T-cell (primary cell): Measurements from ENCODE around the gene SLC22A23. TPM values are rescaled to one million over a fixed set of nuclear protein-coding genes. Genes with fewer than 3 reads are reported as not detected.

ENCODE experiments used
- ATAC-seq, 4 experiments: fragments of 200-7000 bp in 3 of 4; fragments of 150-1000 bp in 1 of 4; cut with Tn5 transposase; replicated peaks in 1 of 4; 1 replicate in 3 of 4; 2 replicates in 1 of 4; pipeline ENCODE4 v1.10.0; 2021; ENCODE audit warnings: moderate library complexity in 3 of 4, mild to moderate bottlenecking in 2 of 4, moderate number of reproducible peaks in 1 of 4
- CTCF ChIA-PET, 2 donors: fragments of 300-600 bp; sonication (Branson Sonifier 250); formaldehyde crosslinking; loops; one replicate each; lab custom pipeline; 2022; ENCODE audit warnings: antibody characterized with exemption in 2 of 2; lab: Charles Lee
- POLR2A ChIA-PET, 2 donors: fragments of 300-600 bp; sonication (Branson Sonifier 250); formaldehyde crosslinking; loops; one replicate each; lab custom pipeline; 2022; ENCODE audit warnings: antibody characterized with exemption in 2 of 2; lab: Charles Lee
- DNase-seq, 35 experiments: peaks; one replicate each; pipeline versions ENCODE4 v3.0.0 to v3.0.0-alpha.2; 2013 to 2023
- H3K27ac ChIP-seq: one replicate; pipeline ENCODE4 v1.5.1; 2013; ENCODE audit warnings: low read length
- H3K27me3 ChIP-seq, 2 experiments: replicated peaks in 1 of 2; 1 replicate in 1 of 2; 2 replicates in 1 of 2; pipeline versions ENCODE4 v1.6.1 to v1.7.0; 2013; ENCODE audit warnings: low read length in 1 of 2, mixed read lengths in 1 of 2; ENCODE audit not compliant: control insufficient read depth in 2 of 2, insufficient read depth in 2 of 2; ENCODE audit errors: extremely low read depth in 1 of 2
- H3K36me3 ChIP-seq, 2 donors: 1 replicate in 1 of 2; 2 replicates in 1 of 2; pipeline versions ENCODE4 v1.6.1 to v1.7.0; 2013; ENCODE audit warnings: low read length in 1 of 2; ENCODE audit not compliant: control insufficient read depth in 2 of 2, insufficient read depth in 1 of 2; ENCODE audit errors: extremely low read depth in 1 of 2
- H3K4me1 ChIP-seq, 2 experiments: 1 replicate in 1 of 2; 2 replicates in 1 of 2; pipeline versions ENCODE4 v1.6.1 to v1.7.0; 2013; ENCODE audit warnings: low read length in 2 of 2, mixed read lengths in 1 of 2; ENCODE audit not compliant: insufficient read depth in 2 of 2, control insufficient read depth in 1 of 2; ENCODE audit errors: extremely low read depth in 1 of 2
- H3K4me3 ChIP-seq, 2 donors: 1 replicate in 1 of 2; 2 replicates in 1 of 2; pipeline versions ENCODE4 v1.5.1 to v1.7.0; 2013; ENCODE audit warnings: mild to moderate bottlenecking in 2 of 2, low read length in 1 of 2, moderate library complexity in 1 of 2; ENCODE audit not compliant: control insufficient read depth in 1 of 2; ENCODE audit errors: extremely low read depth in 1 of 2
- H3K9me3 ChIP-seq: 2 replicates; pipeline ENCODE4 v1.7.0; 2013
- H3K27ac Mint-ChIP-seq, 2 donors: one replicate each; pipeline ENCODE4 v1.8.0; 2020 to 2021; ENCODE audit warnings: mild to moderate bottlenecking in 2 of 2, mixed read lengths in 2 of 2
- H3K27me3 Mint-ChIP-seq, 2 donors: one replicate each; pipeline ENCODE4 v1.8.0; 2021 to 2022; ENCODE audit warnings: mixed read lengths in 2 of 2
- H3K36me3 Mint-ChIP-seq: one replicate; pipeline ENCODE4 v1.8.0; 2021; ENCODE audit warnings: mixed read lengths
- H3K4me1 Mint-ChIP-seq, 3 donors: one replicate each; pipeline ENCODE4 v1.8.0; 2020 to 2022; ENCODE audit warnings: mixed read lengths in 3 of 3, mild to moderate bottlenecking in 1 of 3
- H3K4me3 Mint-ChIP-seq, 3 donors: one replicate each; pipeline ENCODE4 v1.8.0; 2020 to 2022; ENCODE audit warnings: mild to moderate bottlenecking in 3 of 3, mixed read lengths in 3 of 3, moderate library complexity in 3 of 3
- H3K9me3 Mint-ChIP-seq, 3 donors: one replicate each; pipeline ENCODE4 v1.8.0; 2020 to 2022; ENCODE audit warnings: mixed read lengths in 3 of 3
- WGBS: methylation state at CpG from one replicate; pipeline ENCODE4 v1.1.5; 2013; ENCODE audit warnings: missing lambda C conversion rate; ENCODE audit not compliant: insufficient coverage; 5-methylcytosine and 5-hydroxymethylcytosine counted together
- total RNA-seq, 35 experiments: library from RNA in 6 of 35; stranded (reverse) in 6 of 35; fragments of 120-200 nt in 1 of 35; gene quantifications; one replicate each; pipeline versions ENCODE4 v1.2.1 to v1.2.4 and lab custom pipeline; 2013 to 2026

SLC22A23 gene
- total RNA-seq, 5 donors from 2014 or later (not counting 1 experiment from before 2014, with no cell fraction given) = 6.2 to 14.8 (median 12.1) TPM

DNA sequence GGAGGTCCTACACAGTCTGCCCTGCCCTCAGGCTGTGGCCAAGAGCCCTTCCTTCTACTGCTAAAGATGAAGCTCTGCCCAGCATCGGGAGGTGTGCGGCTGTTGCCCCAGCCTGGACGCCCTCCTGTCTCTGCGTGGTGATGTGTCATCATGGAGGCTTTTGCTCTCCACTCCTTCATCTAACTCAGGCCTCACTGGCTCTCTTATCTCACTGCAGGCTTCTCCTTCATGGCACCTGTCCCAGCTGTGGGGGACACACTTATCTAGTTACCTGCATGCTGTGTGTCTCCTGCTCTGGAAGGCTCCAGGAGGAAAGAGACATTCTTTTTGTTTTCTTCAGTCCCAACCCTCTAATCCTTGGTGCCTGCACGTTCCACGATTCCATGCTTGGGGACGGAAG is 109.0 kb downstream of the SLC22A23 start:
- Mint-ChIP-seq H3K9me3 (no peaks in the 10 kb centered on the region), H3K27me3 (peaks cover 0 to 4% of the 10 kb centered on the region in 2 donors), H3K4me1 (peaks cover 7 to 28% (median 14%) of the 10 kb centered on the region in 3 donors), H3K4me3 (no peak overlapping the region), H3K36me3 (no peaks in the 10 kb centered on the region), H3K27ac (no peak overlapping the region)
- peaks cover 0 to 8% of the 10 kb centered on the region in 2 experiments for H3K4me1 ChIP-seq
- no peak for DNase-seq
- H3K27ac ChIP-seq = no peak overlapping the region
- no peaks in the 10 kb centered on the region for H3K9me3 ChIP-seq
- H3K36me3 ChIP-seq = no peaks in the 10 kb centered on the region
- no peak for ATAC-seq
- no peak overlapping the region for H3K4me3 ChIP-seq
- CTCF ChIA-PET = no interaction called here
- H3K27me3 ChIP-seq = peaks cover 0 to 11% of the 10 kb centered on the region in 2 experiments
- POLR2A ChIA-PET = no interaction called here
- 92% methylated on average over 5 of the region's 7 CpGs for WGBS

DNA sequence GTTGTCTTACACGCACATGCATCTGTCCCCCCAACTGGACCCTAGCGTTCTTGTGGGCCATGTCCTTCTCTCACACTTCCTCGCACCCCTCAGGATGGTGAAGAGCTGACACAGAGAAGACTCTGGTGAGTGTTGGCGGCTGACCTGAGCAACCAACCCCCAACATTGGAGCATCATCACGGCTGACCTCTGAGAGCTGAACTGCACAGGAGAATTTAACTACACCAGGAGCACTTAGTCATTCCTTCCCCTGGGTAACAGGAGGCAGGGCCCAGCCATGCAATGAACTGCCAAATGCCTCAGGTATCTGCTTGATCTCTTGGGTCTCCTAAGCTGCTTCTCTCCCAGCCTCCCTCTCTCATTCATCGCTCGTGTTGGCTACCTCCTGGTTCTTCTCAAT is 109.6 kb downstream of the SLC22A23 start:
- Mint-ChIP-seq H3K4me1 (peaks cover 7 to 28% (median 13%) of the 10 kb centered on the region in 3 donors), H3K27me3 (peaks cover 0 to 4% of the 10 kb centered on the region in 2 donors), H3K36me3 (no peaks in the 10 kb centered on the region), H3K27ac (no peak overlapping the region), H3K9me3 (no peaks in the 10 kb centered on the region), H3K4me3 (no peak overlapping the region)
- Histone ChIP-seq H3K4me3 (no peak overlapping the region), H3K4me1 (peaks cover 0 to 8% of the 10 kb centered on the region in 2 experiments), H3K27me3 (peaks cover 0 to 11% of the 10 kb centered on the region in 2 experiments), H3K27ac (no peak overlapping the region), H3K36me3 (no peaks in the 10 kb centered on the region), H3K9me3 (no peaks in the 10 kb centered on the region)
- ATAC-seq = no peak
- WGBS = 75% methylated on average over 3 of the region's 7 CpGs
- ChIA-PET CTCF (no interaction called here), POLR2A (no interaction called here)
- DNase-seq = no peak

- H3K27me3 Mint-ChIP-seq = peaks cover 0 to 4% of the 10 kb centered on the region in 2 donors
- no peak for ATAC-seq
- peaks cover 7 to 28% (median 12%) of the 10 kb centered on the region in 3 donors for H3K4me1 Mint-ChIP-seq
- DNase-seq = no peak
- H3K27me3 ChIP-seq = peaks cover 0 to 11% of the 10 kb centered on the region in 2 experiments
- WGBS = 66% methylated on average over 2 of the region's 2 CpGs
- POLR2A ChIA-PET = no interaction called here
- no peaks in the 10 kb centered on the region for H3K9me3 Mint-ChIP-seq
- no peak overlapping the region for H3K4me3 ChIP-seq
- CTCF ChIA-PET = no interaction called here
- H3K36me3 Mint-ChIP-seq = no peaks in the 10 kb centered on the region
- H3K4me3 Mint-ChIP-seq = no peak overlapping the region
- H3K27ac ChIP-seq = no peak overlapping the region
- peaks cover 0 to 8% of the 10 kb centered on the region in 2 experiments for H3K4me1 ChIP-seq
- no peaks in the 10 kb centered on the region for H3K9me3 ChIP-seq
- no peak overlapping the region for H3K27ac Mint-ChIP-seq
- no peaks in the 10 kb centered on the region for H3K36me3 ChIP-seq
These were observed 110.4 kb downstream of the SLC22A23 start for GRCh38 chr6:3346476-3346875.

GRCh38 chr6:3345836-3346235 is 111.0 kb downstream of the SLC22A23 start:
- POLR2A ChIA-PET = no interaction called here
- no peak overlapping the region for H3K27ac ChIP-seq
- ATAC-seq = no peak
- Mint-ChIP-seq H3K9me3 (no peaks in the 10 kb centered on the region), H3K27me3 (peaks cover 0 to 4% of the 10 kb centered on the region in 2 donors), H3K27ac (no peak overlapping the region), H3K36me3 (no peaks in the 10 kb centered on the region), H3K4me1 (peaks cover 7 to 28% (median 12%) of the 10 kb centered on the region in 3 donors), H3K4me3 (no peak overlapping the region)
- CTCF ChIA-PET = no interaction called here
- peaks cover 0 to 8% of the 10 kb centered on the region in 2 experiments for H3K4me1 ChIP-seq
- DNase-seq = no peak
- no peaks in the 10 kb centered on the region for H3K9me3 ChIP-seq
- H3K27me3 ChIP-seq = peaks cover 0 to 11% of the 10 kb centered on the region in 2 experiments
- H3K4me3 ChIP-seq = no peak overlapping the region
- H3K36me3 ChIP-seq = no peaks in the 10 kb centered on the region
- WGBS = 88% methylated on average over 6 of the region's 8 CpGs

- Mint-ChIP-seq H3K4me3 (no peak overlapping the region), H3K4me1 (peaks cover 9 to 24% (median 21%) of the 10 kb centered on the region in 3 donors), H3K27ac (no peak overlapping the region), H3K27me3 (no peaks in the 10 kb centered on the region), H3K9me3 (no peaks in the 10 kb centered on the region), H3K36me3 (no peaks in the 10 kb centered on the region)
- peaks cover 0 to under 1% of the 10 kb centered on the region in 2 experiments for H3K27me3 ChIP-seq
- ATAC-seq = no peak
- H3K4me1 ChIP-seq = peaks cover 0 to 5% of the 10 kb centered on the region in 2 experiments
- H3K27ac ChIP-seq = no peak overlapping the region
- no peaks in the 10 kb centered on the region for H3K9me3 ChIP-seq
- WGBS = 90% methylated on average over 8 of the region's 14 CpGs
- POLR2A ChIA-PET = no interaction called here
- H3K4me3 ChIP-seq = no peak overlapping the region
- no peak for DNase-seq
- H3K36me3 ChIP-seq = no peaks in the 10 kb centered on the region
- CTCF ChIA-PET = no interaction called here
These were observed 113.6 kb downstream of the SLC22A23 start for GRCh38 chr6:3343089-3343883.

DNA sequence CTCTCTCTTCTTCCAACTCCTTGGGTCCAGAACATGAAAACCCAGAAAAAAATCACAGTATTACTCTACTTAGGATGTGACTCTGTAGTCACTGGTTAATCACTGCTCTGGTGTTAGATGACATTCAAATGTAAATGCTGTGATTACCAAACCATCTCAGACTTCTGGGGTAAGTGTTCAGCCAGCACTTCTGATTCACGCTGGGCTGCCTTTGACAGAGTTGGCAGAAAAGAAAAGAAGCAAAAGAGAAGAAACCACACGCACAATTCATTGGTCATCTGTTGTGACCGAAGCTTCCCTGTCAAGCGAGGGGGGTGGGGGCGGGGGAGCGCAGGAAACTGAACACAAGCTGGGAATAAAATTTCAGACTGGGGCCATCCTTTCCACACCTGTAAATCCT is 115.4 kb downstream of the SLC22A23 start:
- CTCF ChIA-PET = interaction anchor here (0.5 to 0.6 kb wide), 2 partner anchors 10 to 645 kb away, joined by 3 read pairs; no protein-coding TSS in a partner anchor

More for the DNA sequence above, 115.4 kb downstream of the SLC22A23 start:
- Mint-ChIP-seq H3K36me3 (no peaks in the 10 kb centered on the region), H3K4me1 (peaks cover 18 to 33% (median 32%) of the 10 kb centered on the region in 3 donors), H3K4me3 (no peak overlapping the region), H3K9me3 (no peaks in the 10 kb centered on the region), H3K27me3 (peaks cover 0 to under 1% of the 10 kb centered on the region in 2 donors), H3K27ac (no peak overlapping the region)
- Histone ChIP-seq H3K27me3 (no peaks in the 10 kb centered on the region), H3K36me3 (no peaks in the 10 kb centered on the region), H3K27ac (no peak overlapping the region), H3K9me3 (no peaks in the 10 kb centered on the region), H3K4me3 (no peak overlapping the region), H3K4me1 (peaks cover 0 to 5% of the 10 kb centered on the region in 2 experiments)
- POLR2A ChIA-PET = no interaction called here
- 100% methylated on average over 1 of the region's 6 CpGs for WGBS
- ATAC-seq (no peak), DNase-seq (no peak)
